Measurements from ENCODE around the gene ZNF74. TPM values are rescaled to one million over a fixed set of nuclear protein-coding genes. Genes with fewer than 3 reads are reported as not detected.

ZNF74 gene
- total RNA-seq, 1 donor from 2014 or later: 54.2 TPM

- DNase-seq (ENCODE audit: low read depth, low spot score): no peak
- no peaks in the 10 kb centered on the region for H3K27me3 Mint-ChIP-seq (ENCODE audit: low read depth)
- peak overlapping the region; percentile 94 for H3K4me3 Mint-ChIP-seq
- H3K9me3 Mint-ChIP-seq: no peaks in the 10 kb centered on the region
- H3K36me3 Mint-ChIP-seq (ENCODE audit: low read depth): peaks cover 11% of the 10 kb centered on the region
- H3K4me1 Mint-ChIP-seq: peaks cover 47% of the 10 kb centered on the region
- TF ChIP-seq, protein P1, sequence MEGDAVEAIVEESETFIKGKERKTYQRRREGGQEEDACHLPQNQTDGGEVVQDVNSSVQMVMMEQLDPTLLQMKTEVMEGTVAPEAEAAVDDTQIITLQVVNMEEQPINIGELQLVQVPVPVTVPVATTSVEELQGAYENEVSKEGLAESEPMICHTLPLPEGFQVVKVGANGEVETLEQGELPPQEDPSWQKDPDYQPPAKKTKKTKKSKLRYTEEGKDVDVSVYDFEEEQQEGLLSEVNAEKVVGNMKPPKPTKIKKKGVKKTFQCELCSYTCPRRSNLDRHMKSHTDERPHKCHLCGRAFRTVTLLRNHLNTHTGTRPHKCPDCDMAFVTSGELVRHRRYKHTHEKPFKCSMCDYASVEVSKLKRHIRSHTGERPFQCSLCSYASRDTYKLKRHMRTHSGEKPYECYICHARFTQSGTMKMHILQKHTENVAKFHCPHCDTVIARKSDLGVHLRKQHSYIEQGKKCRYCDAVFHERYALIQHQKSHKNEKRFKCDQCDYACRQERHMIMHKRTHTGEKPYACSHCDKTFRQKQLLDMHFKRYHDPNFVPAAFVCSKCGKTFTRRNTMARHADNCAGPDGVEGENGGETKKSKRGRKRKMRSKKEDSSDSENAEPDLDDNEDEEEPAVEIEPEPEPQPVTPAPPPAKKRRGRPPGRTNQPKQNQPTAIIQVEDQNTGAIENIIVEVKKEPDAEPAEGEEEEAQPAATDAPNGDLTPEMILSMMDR (conservative IDR thresholded peaks at IDR 0.05): no peak
- H3K27ac Mint-ChIP-seq (ENCODE audit: unreplicated experiment): no peak overlapping the region
Observed at GRCh38 chr22:20397498-20397897, 3.5 kb downstream of the ZNF74 start.

GRCh38 chr22:20398420-20398819 is 4.5 kb downstream of the ZNF74 start:
- no peaks in the 10 kb centered on the region for H3K27me3 Mint-ChIP-seq (ENCODE audit: low read depth)
- H3K4me3 Mint-ChIP-seq: peak overlapping the region; percentile 14
- H3K27ac Mint-ChIP-seq (ENCODE audit: unreplicated experiment): no peak overlapping the region
- H3K36me3 Mint-ChIP-seq (ENCODE audit: low read depth): peaks cover 11% of the 10 kb centered on the region
- TF ChIP-seq, protein P1 (conservative IDR thresholded peaks at IDR 0.05): no peak
- peaks cover 46% of the 10 kb centered on the region for H3K4me1 Mint-ChIP-seq
- no peaks in the 10 kb centered on the region for H3K9me3 Mint-ChIP-seq
- no peak for DNase-seq (ENCODE audit: low read depth, low spot score)

GRCh38 chr22:20399866-20400605 is 6.1 kb downstream of the ZNF74 start:
- no peak for DNase-seq (ENCODE audit: low read depth, low spot score)
- no peaks in the 10 kb centered on the region for H3K27me3 Mint-ChIP-seq (ENCODE audit: low read depth)
- peak overlapping the region; percentile 76 for H3K27ac Mint-ChIP-seq (ENCODE audit: unreplicated experiment)
- H3K9me3 Mint-ChIP-seq: no peaks in the 10 kb centered on the region
- peak overlapping the region; percentile 12 for H3K4me3 Mint-ChIP-seq
- H3K36me3 Mint-ChIP-seq (ENCODE audit: low read depth): peaks cover 11% of the 10 kb centered on the region
- H3K4me1 Mint-ChIP-seq: peaks cover 34% of the 10 kb centered on the region
- TF ChIP-seq, protein P1 (conservative IDR thresholded peaks at IDR 0.05): no peak

DNA sequence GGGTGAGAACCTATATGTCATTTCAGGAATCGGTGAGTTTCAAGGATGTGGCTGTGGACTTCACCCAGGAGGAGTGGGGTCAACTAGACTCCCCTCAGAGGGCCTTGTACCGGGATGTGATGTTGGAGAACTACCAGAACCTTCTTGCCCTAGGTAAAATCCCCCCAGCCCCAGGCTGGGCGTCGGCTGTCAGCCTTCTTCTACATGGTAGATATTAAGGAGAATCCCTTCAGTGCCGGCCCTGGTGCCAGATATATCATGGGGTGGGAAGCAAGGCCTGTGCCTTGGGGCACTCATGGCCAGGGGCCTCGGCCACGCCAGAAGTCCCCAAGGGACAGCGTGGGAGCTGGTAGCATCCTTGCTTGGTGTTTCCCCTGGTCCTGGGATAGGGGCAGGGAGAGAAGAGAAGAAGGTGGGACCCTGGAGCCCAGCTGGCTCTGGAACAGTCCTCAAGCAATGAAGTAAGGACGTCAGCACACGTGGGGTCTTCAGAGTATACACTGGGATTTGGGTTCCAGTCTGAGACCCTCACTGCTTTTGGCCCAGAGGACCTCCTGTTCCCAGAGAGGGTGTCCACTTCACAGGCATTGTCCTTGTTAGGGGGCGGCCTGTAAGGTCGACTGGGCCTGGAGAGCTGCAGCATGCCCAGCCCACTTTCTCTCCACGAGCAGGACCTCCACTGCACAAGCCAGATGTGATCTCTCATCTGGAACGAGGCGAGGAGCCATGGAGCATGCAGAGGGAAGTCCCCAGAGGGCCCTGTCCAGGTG is 6.8 kb downstream of the ZNF74 start:
- Mint-ChIP-seq H3K4me3 (no peak overlapping the region), H3K9me3 (no peaks in the 10 kb centered on the region), H3K27me3 (ENCODE audit: low read depth) (no peaks in the 10 kb centered on the region), H3K27ac (ENCODE audit: unreplicated experiment) (no peak overlapping the region), H3K36me3 (ENCODE audit: low read depth) (peaks cover 11% of the 10 kb centered on the region), H3K4me1 (peaks cover 26% of the 10 kb centered on the region)
- TF ChIP-seq, protein P1 (conservative IDR thresholded peaks at IDR 0.05): no peak
- DNase-seq (ENCODE audit: low read depth, low spot score): no peak

DNA sequence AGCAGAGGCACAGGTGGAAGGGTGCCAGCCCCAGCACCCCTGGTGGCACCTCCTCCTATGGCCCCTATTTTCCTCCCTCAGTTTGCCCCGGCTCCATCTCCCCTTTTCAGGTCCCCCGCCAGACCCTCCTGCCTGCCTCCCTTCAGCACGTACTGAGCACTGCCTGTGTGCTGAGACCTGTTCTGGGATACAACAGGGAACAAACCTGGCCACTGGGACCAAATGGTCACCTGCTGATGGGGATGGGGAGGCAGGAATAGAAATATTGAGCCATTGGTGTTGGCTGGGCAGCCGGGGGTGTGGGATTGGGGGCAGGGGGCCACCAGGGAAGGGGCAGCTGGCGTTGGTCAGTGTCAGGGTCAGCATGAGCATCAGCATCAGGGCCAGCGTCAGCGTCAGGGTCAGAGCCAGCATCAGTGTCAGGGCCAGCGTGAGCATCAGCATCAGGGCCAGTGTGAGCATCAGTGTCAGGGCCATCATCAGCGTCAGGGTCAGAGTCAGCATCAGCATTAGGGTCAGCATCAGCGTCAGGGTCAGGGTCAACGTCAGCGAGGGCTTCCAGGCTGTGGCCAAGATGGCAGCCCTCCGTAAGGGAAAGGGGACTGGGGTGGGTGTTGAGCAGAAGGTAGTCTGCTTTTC is 7.5 kb downstream of the ZNF74 start:
- Mint-ChIP-seq H3K9me3 (no peaks in the 10 kb centered on the region), H3K27ac (ENCODE audit: unreplicated experiment) (no peak overlapping the region), H3K4me1 (peaks cover 19% of the 10 kb centered on the region), H3K4me3 (no peak overlapping the region), H3K27me3 (ENCODE audit: low read depth) (no peaks in the 10 kb centered on the region), H3K36me3 (ENCODE audit: low read depth) (peaks cover 10% of the 10 kb centered on the region)
- TF ChIP-seq, protein P1 (conservative IDR thresholded peaks at IDR 0.05): no peak
- no peak for DNase-seq (ENCODE audit: low read depth, low spot score)
